Head of caudate nucleus (tissue), 42 donors: Measurements from ENCODE around the gene ARID5B.

Experiments used
- DNase-seq, 42 donors: peaks; one replicate each; pipeline versions ENCODE4 v3.0.0 to v3.0.0-alpha.2; 2020 to 2021; ENCODE audit warnings: mixed read lengths in 7 of 42
- intact Hi-C: fragments of 100-400 bp; cut with DNase I; formaldehyde crosslinking; loops from one replicate; pipeline ENCODE4 v1.15.0; 2022

ARID5B gene

GRCh38 chr10:62048919-62049623 is 147.6 kb downstream of the ARID5B start:
- peak; percentile 74 to 95 (median 88) for DNase-seq
- intact Hi-C loops, result loop anchor here (5.0 kb wide), 1 partner anchor 147 kb away; the partner anchor contains the start of gene ARID5B

- no peak for DNase-seq
- intact Hi-C loops, result loop anchor here (5.0 kb wide), 1 partner anchor 147 kb away; the partner anchor contains the start of gene ARID5B
Measured at GRCh38 chr10:62049624-62050345, 148.3 kb downstream of the ARID5B start.

- intact Hi-C loops, result no loop called here
- no peak for DNase-seq
Measured at GRCh38 chr10:62050346-62050892, 148.9 kb downstream of the ARID5B start.

- intact Hi-C loops, result no loop called here
Measured at GRCh38 chr10:62050893-62051433, 149.5 kb downstream of the ARID5B start.

GRCh38 chr10:62052276-62052675 is 150.8 kb downstream of the ARID5B start:
- intact Hi-C loops, result no loop called here
- DNase-seq, result no peak

More at GRCh38 chr10:62050893-62051433, 149.5 kb downstream of the ARID5B start:
- peak in 30 of 42 donors; percentile 20 to 87 (median 48) for DNase-seq

GRCh38 chr10:62053860-62054259 is 152.4 kb downstream of the ARID5B start:
- intact Hi-C loops, result no loop called here
- no peak for DNase-seq

GRCh38 chr10:62054408-62054807 is 152.9 kb downstream of the ARID5B start:
- no peak for DNase-seq
- intact Hi-C loops, result no loop called here

- no peak for DNase-seq
- intact Hi-C loops, result no loop called here
Measured at GRCh38 chr10:62054830-62055229, 153.3 kb downstream of the ARID5B start.

- no peak for DNase-seq
- intact Hi-C loops, result no loop called here
Measured at GRCh38 chr10:62056219-62056618, 154.7 kb downstream of the ARID5B start.

GRCh38 chr10:62056698-62057097 is 155.2 kb downstream of the ARID5B start:
- intact Hi-C loops, result no loop called here
- DNase-seq, result no peak

GRCh38 chr10:62057359-62057758 is 155.9 kb downstream of the ARID5B start:
- intact Hi-C loops, result no loop called here
- DNase-seq, result no peak

GRCh38 chr10:62057850-62058249 is 156.4 kb downstream of the ARID5B start:
- no peak for DNase-seq
- intact Hi-C loops, result no loop called here

- intact Hi-C loops, result no loop called here
Measured at GRCh38 chr10:62058476-62058875, 157.0 kb downstream of the ARID5B start.

GRCh38 chr10:62058896-62059216 is 157.4 kb downstream of the ARID5B start:
- DNase-seq, result no peak
- intact Hi-C loops, result no loop called here

More at GRCh38 chr10:62058476-62058875, 157.0 kb downstream of the ARID5B start:
- no peak for DNase-seq

GRCh38 chr10:62059217-62059920 is 157.9 kb downstream of the ARID5B start:
- intact Hi-C loops, result no loop called here

GRCh38 chr10:62062028-62062427 is 160.5 kb downstream of the ARID5B start:
- intact Hi-C loops, result no loop called here

More at GRCh38 chr10:62059217-62059920, 157.9 kb downstream of the ARID5B start:
- no peak for DNase-seq

GRCh38 chr10:62062752-62063512 is 161.4 kb downstream of the ARID5B start:
- intact Hi-C loops, result no loop called here
- no peak for DNase-seq

More at GRCh38 chr10:62062028-62062427, 160.5 kb downstream of the ARID5B start:
- no peak for DNase-seq

GRCh38 chr10:62063795-62064472 is 162.4 kb downstream of the ARID5B start:
- no peak for DNase-seq
- intact Hi-C loops, result no loop called here
